Amniotic epithelial cell (primary cell): ENCODE data around the gene ME3.
"Not testable (repeated sequence)": the region's sequence is repeated elsewhere in the genome, so short reads cannot be mapped to it uniquely, and the experiment has no call there.

Source experiments
- DNase-seq: peaks from one replicate; pipeline ENCODE4 v3.0.0-alpha.2; 2010; ENCODE audit warnings: low read depth

Gene ME3

GRCh38 chr11:86459682-86460460, 212.5 kb downstream of the ME3 start:
- DNase-seq = peak; percentile 67

- no peak for DNase-seq
Observed at GRCh38 chr11:86459002-86459385, 213.4 kb downstream of the ME3 start.

GRCh38 chr11:86458294-86459001, 214.0 kb downstream of the ME3 start:
- DNase-seq = no peak

- DNase-seq = peak; percentile 64
Observed at GRCh38 chr11:86456075-86456939, 216.1 kb downstream of the ME3 start.

GRCh38 chr11:86453290-86454030, 219.0 kb downstream of the ME3 start:
- DNase-seq = no peak

GRCh38 chr11:86449993-86450629, 222.3 kb downstream of the ME3 start:
- no peak for DNase-seq

- DNase-seq = no peak
Observed at GRCh38 chr11:86447763-86448480, 224.5 kb downstream of the ME3 start.

- DNase-seq = no peak
Observed at GRCh38 chr11:86446924-86447285, 225.5 kb downstream of the ME3 start.

- no peak for DNase-seq
Observed at GRCh38 chr11:86446163-86446923, 226.1 kb downstream of the ME3 start.

- no peak for DNase-seq
Observed at GRCh38 chr11:86444981-86445380, 227.4 kb downstream of the ME3 start.

- DNase-seq = no peak
Observed at GRCh38 chr11:86443415-86443814, 229.0 kb downstream of the ME3 start.

GRCh38 chr11:86442827-86443226, 229.6 kb downstream of the ME3 start:
- DNase-seq = no peak

- peak; percentile 9 for DNase-seq
Observed at GRCh38 chr11:86442420-86442819, 230.0 kb downstream of the ME3 start.

GRCh38 chr11:86440843-86441242, 231.6 kb downstream of the ME3 start:
- DNase-seq = peak; percentile 20

- peak; percentile 87 for DNase-seq
Observed at GRCh38 chr11:86440305-86440716, 232.1 kb downstream of the ME3 start.

GRCh38 chr11:86438685-86439084, 233.7 kb downstream of the ME3 start:
- DNase-seq = peak; percentile 90

GRCh38 chr11:86435711-86436110, 236.7 kb downstream of the ME3 start:
- DNase-seq = no peak

GRCh38 chr11:86433361-86434095, 238.9 kb downstream of the ME3 start:
- DNase-seq = not testable (repeated sequence)

- DNase-seq = no peak
Observed at GRCh38 chr11:86431258-86431657, 241.2 kb downstream of the ME3 start.
